HG03457 (cell line): ENCODE results near the gene KCTD13.
A peak's percentile ranks its signal among the peaks of the same experiment; 100 is the strongest.
"Not testable (repeated sequence)": the region's sequence is repeated elsewhere in the genome, so short reads cannot be mapped to it uniquely, and the experiment has no call there.

ENCODE experiments used
- ATAC-seq: cut with Tn5 transposase; IDR thresholded peaks from one replicate; pipeline ENCODE4 v1.9.1; 2021; ENCODE audit warnings: moderate number of reproducible peaks; ENCODE audit not compliant: unreplicated experiment

KCTD13 gene, protein sequence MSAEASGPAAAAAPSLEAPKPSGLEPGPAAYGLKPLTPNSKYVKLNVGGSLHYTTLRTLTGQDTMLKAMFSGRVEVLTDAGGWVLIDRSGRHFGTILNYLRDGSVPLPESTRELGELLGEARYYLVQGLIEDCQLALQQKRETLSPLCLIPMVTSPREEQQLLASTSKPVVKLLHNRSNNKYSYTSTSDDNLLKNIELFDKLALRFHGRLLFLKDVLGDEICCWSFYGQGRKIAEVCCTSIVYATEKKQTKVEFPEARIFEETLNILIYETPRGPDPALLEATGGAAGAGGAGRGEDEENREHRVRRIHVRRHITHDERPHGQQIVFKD

GRCh38 chr16:29925781-29926710 is at the start of gene KCTD13:
TSS of gene KCTD13 (minus strand) at chr16:29926226. CDS start at chr16:29926033, 193 bp downstream.
- peak; percentile 73 for ATAC-seq

- no peak for ATAC-seq
These were observed 49.1 kb upstream of the KCTD13 start for GRCh38 chr16:29975134-29975538.

DNA sequence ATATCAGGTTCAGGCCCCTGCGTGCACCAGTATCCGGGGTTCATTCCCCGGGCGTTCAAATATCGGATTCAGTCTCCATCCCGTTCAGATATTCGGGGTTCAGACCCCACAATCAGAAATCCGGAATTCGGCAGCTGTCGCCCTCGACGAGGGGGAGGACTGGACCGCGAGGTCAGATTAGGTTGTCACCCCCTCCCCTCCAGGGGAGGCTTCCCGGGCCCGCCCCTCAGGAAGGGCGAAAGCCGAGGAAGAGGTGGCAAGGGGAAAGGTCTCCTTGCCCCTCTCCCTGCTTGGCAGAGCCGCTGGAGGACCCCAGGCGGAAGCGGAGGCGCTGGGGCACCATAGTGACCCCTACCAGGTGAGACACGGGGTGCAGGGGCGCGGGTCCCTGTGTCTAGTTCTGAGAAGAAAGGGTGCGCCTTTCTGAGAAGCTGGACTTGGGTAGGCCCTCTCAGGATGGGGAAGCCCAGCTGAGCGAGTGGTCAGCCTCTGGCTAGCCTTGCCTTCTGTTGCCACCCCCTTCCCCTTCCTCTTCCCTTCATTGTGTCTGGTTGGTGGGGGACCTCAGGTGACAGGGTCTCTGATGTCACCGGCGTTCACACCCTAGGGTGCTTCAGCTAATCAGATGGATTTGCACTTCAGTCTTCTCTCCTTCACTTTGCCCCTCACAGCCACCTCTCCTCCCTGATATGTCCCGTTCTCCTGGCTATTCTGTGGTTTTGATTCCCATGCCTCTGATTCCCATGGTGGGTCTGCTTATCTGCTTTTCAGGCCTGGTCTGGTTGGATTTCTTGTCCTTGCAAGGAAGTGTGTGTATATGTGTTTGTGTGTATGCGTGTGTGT is 48.5 kb upstream of the KCTD13 start:
- no peak for ATAC-seq

DNA sequence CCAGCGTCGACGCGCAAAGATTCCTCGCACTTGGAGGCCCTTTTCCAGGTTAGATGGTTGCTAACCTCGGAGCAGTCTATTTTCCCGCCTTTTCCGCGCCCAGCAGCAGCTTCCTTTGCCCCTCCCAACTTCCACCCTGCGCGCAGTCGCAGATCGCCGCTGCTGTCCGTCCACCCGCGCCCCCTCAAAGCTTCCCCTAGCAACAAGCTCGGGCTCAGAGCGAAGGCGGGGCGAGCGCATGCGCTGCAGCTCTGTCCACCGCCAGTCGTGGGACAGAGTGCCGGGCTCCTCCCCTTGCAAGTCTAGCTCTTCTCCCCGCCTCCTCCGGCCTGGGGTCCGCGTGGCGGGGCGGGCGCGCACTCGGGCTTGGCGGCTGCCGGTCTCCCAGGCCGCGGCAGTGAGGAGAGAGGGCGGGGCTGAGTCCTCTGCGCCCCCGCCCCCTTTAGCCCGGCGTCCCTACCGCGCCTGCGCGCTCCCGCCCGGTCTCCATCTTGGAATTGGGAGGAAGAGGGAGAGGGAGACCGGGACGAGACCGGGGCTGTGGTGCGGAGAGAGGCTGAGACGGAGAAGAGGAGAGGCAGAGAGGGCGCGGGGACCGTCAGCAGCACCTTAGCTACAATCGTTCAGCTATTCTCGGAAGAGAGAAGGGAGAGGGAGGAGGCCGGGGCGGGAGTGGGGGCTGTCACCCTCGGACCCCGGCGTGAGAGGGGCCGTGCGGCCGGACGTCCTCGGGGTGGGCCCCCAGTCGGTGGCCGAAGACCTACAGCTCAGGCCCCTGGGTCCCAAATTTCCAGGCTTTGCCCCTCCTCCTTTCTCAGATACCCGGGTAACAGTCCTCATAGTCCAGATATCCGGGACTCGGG is 47.6 kb upstream of the KCTD13 start, which contains the start of gene TAOK2:
TAOK2 (plus strand) TSS at position 485 of the 863 bp plus-strand sequence. CDS start 3,905 bp downstream, outside the sequence.
- peak; percentile 70 for ATAC-seq

- ATAC-seq, result no peak
These were observed 47.0 kb upstream of the KCTD13 start for GRCh38 chr16:29972992-29973383.

DNA sequence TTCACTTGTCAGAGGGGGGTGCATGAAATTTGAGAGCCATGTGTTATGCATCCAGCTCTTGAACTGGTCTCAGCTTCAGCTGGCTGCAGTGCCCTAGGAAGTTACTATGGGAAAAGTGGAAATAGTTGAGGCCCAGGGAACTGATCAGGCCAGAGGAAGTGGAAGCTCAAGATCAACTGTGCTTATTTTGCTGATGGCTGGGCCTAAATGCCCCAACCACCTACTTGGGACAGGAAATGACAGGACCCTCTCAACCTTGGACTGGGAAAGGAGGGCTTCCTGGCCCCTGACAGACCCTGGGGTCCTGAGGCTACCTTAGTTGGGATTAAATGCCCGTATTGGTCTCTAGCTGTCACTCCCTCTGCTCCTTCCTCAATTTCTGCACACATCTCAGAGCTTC is 46.5 kb upstream of the KCTD13 start:
- ATAC-seq, result no peak

- ATAC-seq, result no peak
These were observed 45.3 kb upstream of the KCTD13 start for GRCh38 chr16:29971304-29971703.

DNA sequence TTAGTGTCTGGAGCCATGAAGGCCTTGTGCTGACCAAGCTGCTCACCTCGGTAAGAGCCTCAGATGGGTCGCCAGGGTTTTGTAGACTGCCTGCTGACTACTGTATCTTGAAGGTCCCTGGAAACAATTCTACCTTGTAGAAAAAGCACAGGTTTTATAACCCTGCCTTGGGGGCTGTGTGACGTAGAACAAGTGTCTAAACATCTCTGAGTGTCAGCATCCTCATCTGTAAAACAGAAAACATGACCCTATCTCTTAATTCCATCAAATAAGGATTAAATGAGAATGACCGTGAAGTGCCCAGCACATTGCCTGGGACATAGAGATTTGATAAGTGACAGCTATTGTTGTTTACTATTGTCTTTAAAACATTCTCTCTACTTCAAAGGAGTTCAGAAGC is 42.2 kb upstream of the KCTD13 start:
- no peak for ATAC-seq

- ATAC-seq, result no peak
These were observed 37.2 kb upstream of the KCTD13 start for GRCh38 chr16:29963021-29963743.

- peak; percentile 7 for ATAC-seq
These were observed 36.4 kb upstream of the KCTD13 start for GRCh38 chr16:29962344-29962994.

DNA sequence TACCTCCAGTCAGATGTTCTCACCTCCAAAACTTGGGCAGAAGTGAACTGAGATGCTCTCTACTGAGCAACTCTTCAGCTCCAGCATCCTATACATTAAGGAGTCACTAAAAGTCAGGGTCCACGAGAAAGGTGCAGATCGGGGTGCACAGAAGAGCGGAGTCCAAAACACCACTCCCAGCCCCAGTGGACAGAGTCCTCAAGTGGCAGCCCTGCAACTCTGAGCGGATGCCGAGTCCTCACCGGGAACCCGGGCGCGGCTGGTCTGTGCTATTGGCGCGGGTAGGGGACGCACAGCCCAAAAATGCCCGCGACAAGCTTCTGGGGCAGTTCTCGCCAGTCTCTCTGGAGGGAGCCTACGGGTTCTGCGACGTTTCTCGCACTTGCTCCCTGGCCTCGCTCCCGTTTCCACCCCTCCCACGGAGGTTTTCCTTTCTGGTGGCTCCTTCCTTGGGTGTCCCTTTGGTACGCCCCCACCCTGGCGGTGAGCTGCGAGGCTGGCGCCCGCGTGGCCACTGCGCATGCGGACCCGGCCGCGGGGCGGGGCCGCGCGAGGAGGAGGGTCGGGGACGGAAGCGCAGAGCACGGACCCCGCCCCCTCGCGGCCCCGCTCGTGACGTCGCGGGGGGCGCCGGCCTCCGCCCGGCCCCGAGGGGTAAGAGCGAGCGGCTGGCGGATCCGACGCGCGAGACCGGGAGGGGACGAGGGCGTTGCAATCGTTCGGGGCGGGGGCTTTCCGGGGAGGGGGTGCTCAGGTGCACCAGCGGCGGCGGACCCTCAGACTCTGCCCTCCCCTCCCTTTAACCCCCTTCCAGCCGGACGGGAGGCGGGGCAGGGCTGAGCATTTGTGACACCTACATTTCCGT is 35.7 kb upstream of the KCTD13 start, which contains the start of gene TMEM219:
TMEM219 (plus strand) TSS at position 601 of the 865 bp plus-strand sequence. CDS start 1,065 bp downstream, outside the sequence.
- peak; percentile 68 for ATAC-seq

DNA sequence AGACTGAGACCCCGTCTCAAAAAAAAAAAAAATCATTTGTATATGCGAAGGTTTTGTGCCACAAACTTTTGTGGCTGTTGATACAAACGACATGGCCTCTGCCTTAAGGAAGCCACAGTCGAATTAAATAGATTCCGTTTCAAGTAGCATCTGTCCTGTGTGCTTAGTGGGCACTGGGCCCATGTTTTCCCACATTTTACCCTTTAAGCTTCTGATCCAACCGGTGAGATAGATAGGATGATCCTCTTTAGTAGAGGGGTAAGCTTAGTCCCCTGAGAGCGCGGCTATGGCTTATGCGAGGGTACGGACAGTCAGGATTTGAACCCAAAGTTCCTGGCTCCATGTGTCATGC is 35.1 kb upstream of the KCTD13 start:
- no peak for ATAC-seq

DNA sequence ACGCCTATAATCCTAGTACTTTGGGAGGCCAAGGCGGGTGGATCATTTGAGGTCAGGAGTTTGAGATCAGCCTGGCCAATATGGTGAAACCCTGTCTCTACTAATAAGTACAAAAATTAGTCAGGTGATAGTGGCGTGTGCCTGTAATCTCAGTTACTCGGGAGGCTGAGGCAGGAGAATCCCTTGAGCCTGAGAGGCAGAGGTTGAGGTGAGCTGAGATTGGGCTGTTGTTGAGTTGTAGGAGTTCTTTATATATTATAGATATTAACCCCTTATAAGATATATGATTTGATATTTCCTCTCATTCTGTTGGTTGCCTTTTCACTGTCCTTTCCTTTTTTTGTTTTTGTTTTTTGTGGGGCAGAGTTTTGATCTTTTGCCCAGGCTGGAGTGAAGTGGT is 33.8 kb upstream of the KCTD13 start:
- not testable (repeated sequence) for ATAC-seq

- no peak for ATAC-seq
These were observed 33.3 kb upstream of the KCTD13 start for GRCh38 chr16:29959293-29959692.

DNA sequence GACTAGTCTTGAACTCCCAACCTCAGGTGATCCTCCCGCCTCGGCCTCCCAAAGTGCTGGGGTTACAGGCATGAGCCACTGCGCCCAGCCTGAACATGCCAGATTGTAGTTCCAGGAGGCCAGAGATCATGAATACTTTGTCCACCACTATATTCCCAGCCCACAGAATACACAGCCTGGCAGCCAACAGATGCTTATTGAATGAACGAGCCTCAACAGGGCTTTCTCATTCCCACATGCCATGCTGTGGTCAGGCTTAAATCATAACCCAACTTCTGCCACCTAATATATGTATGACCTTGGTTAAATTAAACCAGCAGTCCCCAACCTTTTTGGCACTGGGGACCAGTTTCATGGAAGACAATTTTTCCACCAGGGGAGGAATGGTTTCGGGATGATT is 32.7 kb upstream of the KCTD13 start:
- ATAC-seq, result no peak

GRCh38 chr16:29951625-29952365 is 25.8 kb upstream of the KCTD13 start:
- ATAC-seq, result no peak

DNA sequence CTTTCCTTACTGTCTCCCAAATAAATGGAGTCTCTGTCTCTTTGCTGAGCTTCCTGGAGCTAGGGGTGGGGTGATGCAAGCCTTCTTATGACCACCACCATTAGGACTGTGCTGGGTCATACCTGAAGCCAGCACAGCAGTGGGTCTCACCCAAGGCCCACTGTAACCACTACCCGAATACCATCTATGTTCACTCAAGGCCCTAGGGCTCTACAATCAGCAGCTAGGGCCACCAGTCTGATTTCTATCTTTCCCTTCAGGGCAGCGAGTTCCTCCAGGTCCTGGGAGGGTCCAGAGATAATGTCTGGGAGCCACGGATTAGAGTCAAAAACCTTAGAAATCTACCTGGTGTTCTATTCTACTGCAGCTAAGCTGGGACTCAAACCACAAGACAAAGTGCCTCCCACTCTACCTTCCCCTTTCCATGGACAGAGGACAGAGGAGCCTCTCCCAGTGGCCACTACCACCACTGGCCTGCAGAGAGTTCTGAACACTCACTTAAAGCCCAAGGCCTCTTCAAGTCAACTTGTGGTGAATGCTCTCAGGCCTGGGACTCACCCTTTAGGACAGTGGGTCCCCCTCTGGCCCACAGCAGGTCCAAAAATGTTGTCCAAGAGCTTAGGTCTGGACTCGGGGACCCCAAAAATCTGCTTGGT is 24.9 kb upstream of the KCTD13 start:
- ATAC-seq, result no peak
